ENCODE measurements around the gene CDC37.

The CDC37 gene

DNA sequence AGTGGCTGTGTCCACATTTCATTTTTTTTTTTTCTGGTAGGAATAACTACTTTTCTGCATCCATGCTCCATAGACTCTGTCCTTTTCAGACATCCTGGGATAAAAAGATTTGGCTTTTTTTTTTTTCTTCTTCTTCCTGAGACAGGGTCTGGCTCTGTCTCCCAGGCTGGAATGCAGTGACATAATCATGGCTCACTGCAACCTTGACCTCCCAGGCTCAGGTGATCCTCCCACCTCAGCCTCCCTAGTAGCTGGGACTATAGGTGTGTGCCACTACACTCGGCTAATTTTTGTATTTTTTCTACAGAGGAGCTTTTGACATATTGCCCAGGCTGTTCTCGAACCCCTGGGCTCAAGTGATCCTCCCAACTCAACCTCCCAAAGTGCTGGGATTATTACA, 59.8 kb downstream of the CDC37 start:
- TF ChIP-seq, protein P1, sequence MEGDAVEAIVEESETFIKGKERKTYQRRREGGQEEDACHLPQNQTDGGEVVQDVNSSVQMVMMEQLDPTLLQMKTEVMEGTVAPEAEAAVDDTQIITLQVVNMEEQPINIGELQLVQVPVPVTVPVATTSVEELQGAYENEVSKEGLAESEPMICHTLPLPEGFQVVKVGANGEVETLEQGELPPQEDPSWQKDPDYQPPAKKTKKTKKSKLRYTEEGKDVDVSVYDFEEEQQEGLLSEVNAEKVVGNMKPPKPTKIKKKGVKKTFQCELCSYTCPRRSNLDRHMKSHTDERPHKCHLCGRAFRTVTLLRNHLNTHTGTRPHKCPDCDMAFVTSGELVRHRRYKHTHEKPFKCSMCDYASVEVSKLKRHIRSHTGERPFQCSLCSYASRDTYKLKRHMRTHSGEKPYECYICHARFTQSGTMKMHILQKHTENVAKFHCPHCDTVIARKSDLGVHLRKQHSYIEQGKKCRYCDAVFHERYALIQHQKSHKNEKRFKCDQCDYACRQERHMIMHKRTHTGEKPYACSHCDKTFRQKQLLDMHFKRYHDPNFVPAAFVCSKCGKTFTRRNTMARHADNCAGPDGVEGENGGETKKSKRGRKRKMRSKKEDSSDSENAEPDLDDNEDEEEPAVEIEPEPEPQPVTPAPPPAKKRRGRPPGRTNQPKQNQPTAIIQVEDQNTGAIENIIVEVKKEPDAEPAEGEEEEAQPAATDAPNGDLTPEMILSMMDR (IDR thresholded peaks at IDR 0.05; ENCODE audit: borderline replicate concordance, control extremely low read depth, extremely low read depth, insufficient read depth, missing control alignments) = no peak
- DNase-seq (ENCODE audit: low spot score) = no peak
- in situ Hi-C loops (cut with MboI; ENCODE audit: low sequenced_read_pairs, unreplicated experiment) = no loop called here

All from GM13976 (cell line).